Fibroblast of lung (primary cell): Measurements from ENCODE around the gene TRIM23.

Experiments
- CTCF ChIP-seq, 2 donors: IDR thresholded peaks in 1 of 2; conservative IDR thresholded peaks in 1 of 2; 1 replicate in 1 of 2; 2 replicates in 1 of 2; pipeline ENCODE4 v1.5.1; 2011 to 2012; ENCODE audit warnings: low read length in 2 of 2, control low read depth in 1 of 2, inconsistent platforms in 1 of 2, low read depth in 1 of 2, mild to moderate bottlenecking in 1 of 2
- EZH2 ChIP-seq: IDR thresholded peaks from 2 replicates; pipeline ENCODE4 v1.5.1; 2012; ENCODE audit warnings: low read length, control low read depth, mild to moderate bottlenecking; ENCODE audit errors: missing control alignments

- TF ChIP-seq CTCF (conservative IDR thresholded peaks at IDR 0.05 in 1 of 2, IDR thresholded peaks at IDR 0.05 in 1 of 2; ENCODE audit: low read depth in 1 of 2, low read length in 2 of 2) (no peak), EZH2 (no peak)
Measured at GRCh38 chr5:65556181-65556580, 68.0 kb downstream of the TRIM23 start.
